ENCODE measurements around the gene DIPK2B. TPM values are rescaled to one million over a fixed set of nuclear protein-coding genes. Genes with fewer than 3 reads are reported as not detected.

DIPK2B gene
- total RNA-seq, 2 donors from 2014 or later = 6.3 to 14.4 TPM

GRCh38 chrX:45154462-45154861, 46.2 kb downstream of the DIPK2B start:
- no peaks in the 10 kb centered on the region for H3K27me3 ChIP-seq
- no peak overlapping the region for H3K4me3 ChIP-seq
- TF ChIP-seq CTCF (IDR thresholded peaks at IDR 0.05) = no peak
- no peaks in the 10 kb centered on the region for H3K9me3 ChIP-seq
- H3K4me1 ChIP-seq = no peaks in the 10 kb centered on the region
- no peak overlapping the region for H3K27ac ChIP-seq
- DNase-seq (ENCODE audit: low spot score) = no peak
- H3K36me3 ChIP-seq = no peaks in the 10 kb centered on the region

- Histone ChIP-seq H3K27me3 (no peaks in the 10 kb centered on the region), H3K36me3 (no peaks in the 10 kb centered on the region), H3K27ac (no peak overlapping the region), H3K9me3 (no peaks in the 10 kb centered on the region), H3K4me1 (no peaks in the 10 kb centered on the region), H3K4me3 (no peak overlapping the region)
- DNase-seq (ENCODE audit: low spot score) = no peak
- no peak for TF ChIP-seq CTCF (IDR thresholded peaks at IDR 0.05)
Observed at GRCh38 chrX:45154033-45154360, 46.7 kb downstream of the DIPK2B start.

Data from right atrium auricular region (tissue), 2 donors.